ENCODE results near the gene ATOX1. TPM values are rescaled to one million over a fixed set of nuclear protein-coding genes. Genes with fewer than 3 reads are reported as not detected.

ATOX1 gene
- total and polyA plus RNA-seq, 2 donors (not counting 1 experiment from before 2014, with no cell fraction given): 37.3 to 43.6 TPM

DNA sequence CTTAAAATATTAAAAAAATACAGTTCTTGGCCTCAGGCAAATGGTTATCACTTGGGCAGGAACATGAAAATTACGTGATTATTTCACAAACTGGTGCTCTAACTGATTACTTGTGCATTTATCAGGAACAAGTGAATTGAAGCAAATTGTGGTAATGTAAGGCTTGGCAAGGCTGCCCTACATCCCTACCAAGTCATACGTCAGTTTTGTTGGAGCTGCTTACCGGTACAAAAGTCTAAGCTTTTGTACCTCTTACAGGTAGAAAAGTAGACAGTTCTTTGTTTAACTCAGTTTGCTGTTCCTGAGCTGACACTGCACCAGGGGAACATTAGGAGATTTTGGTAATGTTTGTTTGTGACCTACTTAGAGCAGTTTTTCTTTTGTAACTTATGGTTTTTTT is 15.5 kb upstream of the ATOX1 start:
- H3K4me1 ChIP-seq (ENCODE audit: control insufficient read depth in 2 of 2, insufficient read depth in 2 of 2, low read length in 2 of 2): peaks cover 47 to 48% of the 10 kb centered on the region in 2 donors
- peaks cover 62% of the 10 kb centered on the region for H3K4me1 Mint-ChIP-seq
- no peak for ATAC-seq (ENCODE audit: low read depth)

More for the DNA sequence above, 15.5 kb upstream of the ATOX1 start:
- peaks cover 67% of the 10 kb centered on the region for H3K79me2 ChIP-seq (ENCODE audit: control insufficient read depth, insufficient read depth, low read length)
- H4K20me1 ChIP-seq (ENCODE audit: control insufficient read depth, insufficient read depth, low read length, poor library complexity, severe bottlenecking): peaks cover 62% of the 10 kb centered on the region
- CTCF ChIA-PET: interaction anchor here (1.0 to 3.0 kb wide), 3 partner anchors 11 to 115 kb away, joined by 3 to 11 read pairs (median 3); no protein-coding TSS in a partner anchor
- peaks cover 0 to 13% of the 10 kb centered on the region in 2 experiments for H3K36me3 ChIP-seq (replicated peaks in 1 of 2; ENCODE audit: control extremely low read depth in 1 of 2, control insufficient read depth in 1 of 2, extremely low read depth in 1 of 2, insufficient read depth in 2 of 2, low read length in 1 of 2)
- 35% methylated on average over 2 of the region's 3 CpGs for WGBS (ENCODE audit: insufficient coverage)
- no peaks in the 10 kb centered on the region for H3K9me3 ChIP-seq (ENCODE audit: control extremely low read depth in 1 of 3, control insufficient read depth in 2 of 3, insufficient read depth in 1 of 3, low read length in 2 of 3)
- peak overlapping the region in 1 of 5 experiments; percentile 91 for H3K4me3 ChIP-seq (ENCODE audit: control extremely low read depth in 1 of 5, extremely low read depth in 1 of 5, insufficient read depth in 1 of 5, low read depth in 2 of 5, low read length in 4 of 5)
- H3K4me3 Mint-ChIP-seq: peak overlapping the region; percentile 77
- TF ChIP-seq, protein P1, sequence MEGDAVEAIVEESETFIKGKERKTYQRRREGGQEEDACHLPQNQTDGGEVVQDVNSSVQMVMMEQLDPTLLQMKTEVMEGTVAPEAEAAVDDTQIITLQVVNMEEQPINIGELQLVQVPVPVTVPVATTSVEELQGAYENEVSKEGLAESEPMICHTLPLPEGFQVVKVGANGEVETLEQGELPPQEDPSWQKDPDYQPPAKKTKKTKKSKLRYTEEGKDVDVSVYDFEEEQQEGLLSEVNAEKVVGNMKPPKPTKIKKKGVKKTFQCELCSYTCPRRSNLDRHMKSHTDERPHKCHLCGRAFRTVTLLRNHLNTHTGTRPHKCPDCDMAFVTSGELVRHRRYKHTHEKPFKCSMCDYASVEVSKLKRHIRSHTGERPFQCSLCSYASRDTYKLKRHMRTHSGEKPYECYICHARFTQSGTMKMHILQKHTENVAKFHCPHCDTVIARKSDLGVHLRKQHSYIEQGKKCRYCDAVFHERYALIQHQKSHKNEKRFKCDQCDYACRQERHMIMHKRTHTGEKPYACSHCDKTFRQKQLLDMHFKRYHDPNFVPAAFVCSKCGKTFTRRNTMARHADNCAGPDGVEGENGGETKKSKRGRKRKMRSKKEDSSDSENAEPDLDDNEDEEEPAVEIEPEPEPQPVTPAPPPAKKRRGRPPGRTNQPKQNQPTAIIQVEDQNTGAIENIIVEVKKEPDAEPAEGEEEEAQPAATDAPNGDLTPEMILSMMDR (IDR thresholded peaks at IDR 0.05): no peak
- no peak for TF ChIP-seq EZH2 (IDR thresholded peaks at IDR 0.05; ENCODE audit: borderline replicate concordance, insufficient read depth, low read depth, low read length, poor library complexity, severe bottlenecking)
- POLR2A ChIA-PET: interaction anchor here (0.7 to 1.3 kb wide), 3 partner anchors 16 to 326 kb away, joined by 3 read pairs; partner anchors contain the start of gene ATOX1
- no peak overlapping the region for H3K27ac Mint-ChIP-seq
- H3K4me2 ChIP-seq (replicated peaks; ENCODE audit: low read depth, low read length, poor library complexity, severe bottlenecking): peak overlapping the region; percentile 89
- no peaks in the 10 kb centered on the region for H3K27me3 ChIP-seq (replicated peaks in 1 of 4; ENCODE audit: control extremely low read depth in 1 of 4, control insufficient read depth in 3 of 4, insufficient read depth in 4 of 4, low read length in 3 of 4)
- DNase-seq: no peak
- intact Hi-C loops (cut with micrococcal nuclease): loop anchor here (1.0 to 5.0 kb wide), 3 partner anchors 10 to 1362 kb away; partner anchors contain the start of genes CD74 and GM2A
- no peak overlapping the region for H2AFZ ChIP-seq (ENCODE audit: insufficient read depth, low read depth, low read length, poor library complexity, severe bottlenecking)
- peak overlapping the region; percentile 87 for H3K9ac ChIP-seq (ENCODE audit: low read length)
- no peaks in the 10 kb centered on the region for H3K9me3 Mint-ChIP-seq (ENCODE audit: insufficient read depth)
- H3K27ac ChIP-seq (ENCODE audit: low read length in 2 of 2): peak overlapping the region in 1 of 2 donors; percentile 87
- no peaks in the 10 kb centered on the region for H3K27me3 Mint-ChIP-seq

All from B cell (primary cell).